Esophagus muscularis mucosa (tissue), 4 donors: ENCODE results near the gene DDIT3. TPM values are rescaled to one million over a fixed set of nuclear protein-coding genes. Genes with fewer than 3 reads are reported as not detected.

ENCODE experiments used
- DNase-seq: peaks from one replicate; pipeline ENCODE4 v3.0.0-alpha.2; 2017; ENCODE audit errors: extremely low spot score
- H3K27ac ChIP-seq, 4 donors: fragments of 200-600 bp; sonication (generic); replicated peaks in 1 of 4; 1 replicate in 3 of 4; 2 replicates in 1 of 4; pipeline ENCODE4 v1.5.1; 2016 to 2019; ENCODE audit warnings: mild to moderate bottlenecking in 1 of 4
- H3K27me3 ChIP-seq, 4 donors: fragments of 200-600 bp; sonication (generic); one replicate each; pipeline versions ENCODE4 v1.5.1 to v1.6.0; 2016 to 2019
- H3K36me3 ChIP-seq, 4 donors: fragments of 200-600 bp; sonication (generic); one replicate each; pipeline ENCODE4 v1.5.1; 2016 to 2019
- H3K4me1 ChIP-seq, 4 donors: fragments of 200-600 bp; sonication (generic); one replicate each; pipeline ENCODE4 v1.5.1; 2016 to 2019
- H3K4me3 ChIP-seq, 4 donors: fragments of 200-600 bp; sonication (generic); 1 replicate in 2 of 4; 2 replicates in 2 of 4; pipeline ENCODE4 v1.5.1; 2016 to 2019; ENCODE audit warnings: mild to moderate bottlenecking in 4 of 4, moderate library complexity in 1 of 4
- H3K9me3 ChIP-seq, 4 donors: fragments of 200-600 bp; sonication (generic); 1 replicate in 3 of 4; 2 replicates in 1 of 4; pipeline ENCODE4 v1.5.1; 2016 to 2019
- CTCF ChIP-seq, 3 experiments: fragments of 200-600 bp in 2 of 3; fragments of 450-650 bp in 1 of 3; sonication (generic) in 2 of 3; IDR thresholded peaks; one replicate each; pipeline ENCODE4 v1.5.1; 2017 to 2019; ENCODE audit warnings: antibody characterized with exemption in 3 of 3, mild to moderate bottlenecking in 2 of 3, moderate library complexity in 1 of 3
- EP300 ChIP-seq: sonication (generic); formaldehyde crosslinking; IDR thresholded peaks from one replicate; pipeline ENCODE4 v1.6.1; 2017; ENCODE audit warnings: antibody characterized with exemption
- POLR2A ChIP-seq: fragments of 450-650 bp; IDR thresholded peaks from one replicate; pipeline ENCODE4 v1.6.1; 2017; ENCODE audit warnings: antibody characterized with exemption, moderate library complexity, mild to moderate bottlenecking, low read depth
- POLR2AphosphoS5 ChIP-seq, 2 donors: sonication (generic); formaldehyde crosslinking; IDR thresholded peaks; one replicate each; pipeline ENCODE4 v1.6.1; 2017; ENCODE audit warnings: antibody characterized with exemption in 2 of 2
- WGBS: methylation state at CpG from one replicate; pipeline ENCODE4 v1.1.5; 2018; 5-methylcytosine and 5-hydroxymethylcytosine counted together
- intact Hi-C: fragments of 100-400 bp; cut with DNase I; formaldehyde crosslinking; loops from one replicate; pipeline ENCODE4 v1.15.1; 2023
- total RNA-seq, 4 donors: library from RNA; depleted of rRNA; stranded (reverse); fragments of >200 nt; gene quantifications; one replicate each; pipeline versions ENCODE4 v1.1.0 to v1.2.1, GENCODE V29; 2016

DDIT3 gene
- total RNA-seq, 4 donors from 2014 or later: 14.4 to 43.9 (median 24.4) TPM

- TF ChIP-seq POLR2A: peak; percentile 17
- peak; percentile 90 to 98 for TF ChIP-seq POLR2AphosphoS5 (IDR thresholded peaks at IDR 0.05)
- no peak for TF ChIP-seq EP300
- peak in 1 of 3 experiments; percentile 18 for TF ChIP-seq CTCF (IDR thresholded peaks at IDR 0.05)
- H3K9me3 ChIP-seq: no peaks in the 10 kb centered on the region
- H3K27ac ChIP-seq: peak within 1 kb of the TSS; percentile 79 to 88 (median 86)
- WGBS: 10% methylated on average over 38 of the region's 47 CpGs
- H3K4me1 ChIP-seq: peaks cover 15 to 20% (median 17%) of the 10 kb centered on the region in 4 donors
- intact Hi-C loops: no loop called here
- peaks cover 0 to 10% (median 0%) of the 10 kb centered on the region in 4 donors for H3K27me3 ChIP-seq
- H3K36me3 ChIP-seq: peaks cover 23 to 38% (median 37%) of the 10 kb centered on the region in 4 donors
- H3K4me3 ChIP-seq: peak within 1 kb of the TSS; percentile 71 to 96 (median 92)
- DNase-seq: peak; percentile 98
These were observed 32.5 kb downstream of the DDIT3 start, which contains the start of gene MARS1 for GRCh38 chr12:57487597-57488401. Gene MARS1 (plus strand): TSS chr12:57488068. CDS start chr12:57488091, 23 bp downstream.

GRCh38 chr12:57487055-57487596 is 33.2 kb downstream of the DDIT3 start:
- peaks cover 15 to 20% (median 17%) of the 10 kb centered on the region in 4 donors for H3K4me1 ChIP-seq
- peaks cover 20 to 32% (median 30%) of the 10 kb centered on the region in 4 donors for H3K36me3 ChIP-seq
- no peaks in the 10 kb centered on the region for H3K9me3 ChIP-seq
- H3K27me3 ChIP-seq: peaks cover 0 to 17% (median 0%) of the 10 kb centered on the region in 4 donors
- intact Hi-C loops: no loop called here
- WGBS: 92% methylated on average over 27 of the region's 27 CpGs
- no peak for TF ChIP-seq POLR2A
- TF ChIP-seq EP300: no peak
- TF ChIP-seq POLR2AphosphoS5 (IDR thresholded peaks at IDR 0.05): no peak
- TF ChIP-seq CTCF (IDR thresholded peaks at IDR 0.05): no peak
- peak overlapping the region; percentile 79 to 88 (median 86) for H3K27ac ChIP-seq
- no peak for DNase-seq
- H3K4me3 ChIP-seq: peak overlapping the region; percentile 71 to 96 (median 92)

- Histone ChIP-seq H3K27ac (no peak overlapping the region), H3K4me1 (peaks cover 15 to 20% (median 17%) of the 10 kb centered on the region in 4 donors), H3K36me3 (peaks cover 9 to 18% (median 16%) of the 10 kb centered on the region in 4 donors), H3K27me3 (peaks cover 0 to 19% (median 0%) of the 10 kb centered on the region in 4 donors), H3K9me3 (no peaks in the 10 kb centered on the region), H3K4me3 (no peak overlapping the region)
- intact Hi-C loops: no loop called here
- TF ChIP-seq CTCF (IDR thresholded peaks at IDR 0.05): no peak
- TF ChIP-seq POLR2AphosphoS5 (IDR thresholded peaks at IDR 0.05): no peak
- TF ChIP-seq POLR2A: no peak
- no peak for TF ChIP-seq EP300
- no peak for DNase-seq
These were observed 34.6 kb downstream of the DDIT3 start for GRCh38 chr12:57485695-57486094.

GRCh38 chr12:57483466-57483865 is 36.8 kb downstream of the DDIT3 start:
- no peak overlapping the region for H3K4me3 ChIP-seq
- H3K36me3 ChIP-seq: no peaks in the 10 kb centered on the region
- TF ChIP-seq CTCF (IDR thresholded peaks at IDR 0.05) (no peak), EP300 (no peak), POLR2AphosphoS5 (IDR thresholded peaks at IDR 0.05) (no peak), POLR2A (no peak)
- intact Hi-C loops: no loop called here
- no peaks in the 10 kb centered on the region for H3K9me3 ChIP-seq
- WGBS: 52% methylated on average over 5 of the region's 5 CpGs
- H3K27me3 ChIP-seq: peaks cover 0 to 38% (median 0%) of the 10 kb centered on the region in 4 donors
- H3K27ac ChIP-seq: no peak overlapping the region
- peaks cover 5 to 8% (median 6%) of the 10 kb centered on the region in 4 donors for H3K4me1 ChIP-seq
- no peak for DNase-seq
